HepG2 (cell line): ENCODE data around the gene RAB30. TPM values are rescaled to one million over a fixed set of nuclear protein-coding genes. Genes with fewer than 3 reads are reported as not detected.

ENCODE experiments used
- ATAC-seq: fragments of 200-7000 bp; cut with Tn5 transposase; 3 replicates; pipeline ENCODE4 v1.9.1; 2020; ENCODE audit warnings: mild to moderate bottlenecking, moderate library complexity
- BruUV-seq: library from RNA; stranded (reverse); fragments of 400-500 nt; replicated peaks from 2 replicates; lab custom pipeline; 2021; lab: Mats Ljungman, UMichigan
- CTCF ChIA-PET: fragments of 300-600 bp; formaldehyde crosslinking; extraction: SDS; loops from one replicate; lab custom pipeline; 2021; ENCODE audit warnings: low total read pairs, inconsistent platforms, low intra/inter-chr PET ratio; lab: Yijun Ruan, JAX
- POLR2A ChIA-PET: fragments of 350-600 bp; sonication (Branson Sonifier 250); formaldehyde crosslinking; loops from one replicate; lab custom pipeline; 2020; ENCODE audit warnings: antibody characterized with exemption, inconsistent platforms; lab: Yijun Ruan, JAX
- DNase-seq: peaks from one replicate; pipeline ENCODE4 v3.0.0-alpha.2; 2015; ENCODE audit warnings: low spot score
- FAIRE-seq: peaks from 3 replicates; lab custom pipeline; 2011; peaks lifted over from hg19 to GRCh38; lab: Jason Lieb, UNC
- H2AFZ ChIP-seq: one replicate; pipeline ENCODE4 v1.6.1; 2011; ENCODE audit warnings: low read length, inconsistent platforms
- H3K27ac ChIP-seq: fragments of 300-600 bp; 3 replicates; pipeline ENCODE4 v1.8.0; 2011; ENCODE audit warnings: mixed run types, mild to moderate bottlenecking, mixed read lengths, low read length, inconsistent platforms; ENCODE audit not compliant: insufficient read depth; ENCODE audit errors: extremely low read length
- H3K27me3 ChIP-seq, 2 experiments: fragments of 200-600 bp in 1 of 2; 2 replicates in 1 of 2; 3 replicates in 1 of 2; pipeline versions ENCODE4 v1.6.0 to v1.8.0; 2011; ENCODE audit warnings: low read length in 2 of 2, mild to moderate bottlenecking in 2 of 2, moderate library complexity in 2 of 2, inconsistent platforms in 1 of 2; ENCODE audit not compliant: insufficient read depth in 2 of 2, control insufficient read depth in 1 of 2
- H3K36me3 ChIP-seq, 2 experiments: fragments of 200-600 bp in 1 of 2; replicated peaks in 1 of 2; 2 replicates in 1 of 2; 3 replicates in 1 of 2; pipeline versions ENCODE4 v1.5.1 to v1.8.0; 2011; ENCODE audit warnings: low read length in 2 of 2, inconsistent platforms in 1 of 2; ENCODE audit not compliant: insufficient read depth in 2 of 2, control insufficient read depth in 1 of 2
- H3K4me1 ChIP-seq: 2 replicates; pipeline ENCODE4 v1.5.1; 2012; ENCODE audit warnings: low read length, inconsistent platforms; ENCODE audit not compliant: insufficient read depth
- H3K4me2 ChIP-seq: 2 replicates; pipeline ENCODE4 v1.6.0; 2011; ENCODE audit warnings: low read depth, low read length, inconsistent platforms
- H3K4me3 ChIP-seq, 3 experiments: fragments of 200-600 bp in 1 of 3; sonication (generic), shearing (Covaris generic) in 1 of 3; replicated peaks in 1 of 3; 2 replicates each; pipeline ENCODE4 v1.5.1; 2011 to 2016; ENCODE audit warnings: low read length in 3 of 3, inconsistent platforms in 2 of 3, low read depth in 2 of 3, mild to moderate bottlenecking in 2 of 3, control low read depth in 1 of 3, mixed read lengths in 1 of 3; ENCODE audit not compliant: insufficient read depth in 1 of 3
- H3K79me2 ChIP-seq: one replicate; pipeline ENCODE4 v1.6.1; 2011; ENCODE audit warnings: low read length, inconsistent platforms; ENCODE audit not compliant: insufficient read depth
- H3K9ac ChIP-seq: 2 replicates; pipeline ENCODE4 v1.6.0; 2011; ENCODE audit warnings: mild to moderate bottlenecking, low read depth, low read length, inconsistent platforms; ENCODE audit not compliant: insufficient read depth
- H3K9me3 ChIP-seq: 2 replicates; pipeline ENCODE4 v1.5.1; 2012; ENCODE audit warnings: mild to moderate bottlenecking, low read length
- H4K20me1 ChIP-seq: 2 replicates; pipeline ENCODE4 v1.6.0; 2011; ENCODE audit warnings: inconsistent platforms, mild to moderate bottlenecking, low read length, moderate library complexity; ENCODE audit not compliant: insufficient read depth
- ARNT2 ChIP-seq: sonication (generic); formaldehyde crosslinking; IDR thresholded peaks from 2 replicates; pipeline ENCODE4 v1.8.0; 2022; ENCODE audit warnings: mild to moderate bottlenecking, low read depth, missing genetic modification reagents, moderate library complexity
- FOXA3 ChIP-seq: IDR thresholded peaks from 2 replicates; pipeline ENCODE4 v1.6.1; 2016; ENCODE audit warnings: missing genetic modification reagents, missing compliant biosample characterization
- FOXJ3 ChIP-seq: sonication (generic); formaldehyde crosslinking; IDR thresholded peaks from 2 replicates; pipeline ENCODE4 v1.4.0; 2020; ENCODE audit warnings: missing genetic modification reagents, mild to moderate bottlenecking, borderline replicate concordance
- GLI4 ChIP-seq: sonication (generic); formaldehyde crosslinking; IDR thresholded peaks from 2 replicates; pipeline ENCODE4 v1.5.1; 2020; ENCODE audit warnings: missing genetic modification reagents, mild to moderate bottlenecking, moderate library complexity, borderline replicate concordance
- NPAS2 ChIP-seq: sonication (generic); formaldehyde crosslinking; IDR thresholded peaks from 2 replicates; pipeline ENCODE4 v1.8.0; 2022; ENCODE audit warnings: mild to moderate bottlenecking, missing genetic modification reagents, borderline replicate concordance
- NR2F2 ChIP-seq: IDR thresholded peaks from 2 replicates; pipeline ENCODE4 v1.6.1; 2012; ENCODE audit warnings: low read depth, inconsistent platforms, borderline replicate concordance
- SAP130 ChIP-seq: IDR thresholded peaks from 2 replicates; pipeline ENCODE4 v1.6.1; 2016; ENCODE audit warnings: low read depth
- in situ Hi-C: cut with HindIII; loops from 2 replicates; pipeline ENCODE4 v1.10.0; 2017; ENCODE audit warnings: low pct_unique_long_range_greater_than_20kb; ENCODE audit not compliant: extremely low pct_ligation_motif_present
- intact Hi-C: fragments of 100-400 bp; cut with micrococcal nuclease; formaldehyde crosslinking; loops from one replicate; pipeline ENCODE4 v1.10.0; 2022; ENCODE audit not compliant: unreplicated experiment
- polyA plus RNA-seq, 8 experiments: library from polyadenylated mRNA; depleted of rRNA in 3 of 8; stranded (reverse) in 7 of 8; unstranded in 1 of 8; fragments of >200 nt; fragmentation: Illumina TruSeq in 4 of 8; extraction: Trizol in 4 of 8; gene quantifications; 2 replicates each; pipeline versions ENCODE4 v1.2.1 to v1.2.3, GENCODE V29; 2011 to 2016; ENCODE audit warnings: low read depth in 4 of 8, missing spikeins in 1 of 8, mixed read lengths in 1 of 8; ENCODE audit not compliant: insufficient read depth in 1 of 8
- total RNA-seq, 5 experiments: library from RNA; depleted of rRNA; stranded (reverse); fragments of >200 nt; fragmentation: Illumina TruSeq; extraction: Trizol; gene quantifications; 2 replicates each; pipeline ENCODE4 v1.2.3, GENCODE V29; 2016; ENCODE audit warnings: low read depth in 1 of 5
- TF ChIP-seq, protein P1 (sequence below): sonication (generic); formaldehyde crosslinking; IDR thresholded peaks from 2 replicates; pipeline ENCODE4 v1.8.0; 2022; ENCODE audit warnings: missing genetic modification reagents, mild to moderate bottlenecking, borderline replicate concordance
- TF ChIP-seq, protein P2 (sequence below), 2 experiments: fragments of 450-650 bp in 1 of 2; sonication (generic) in 1 of 2; formaldehyde crosslinking in 1 of 2; IDR thresholded peaks; 2 replicates each; pipeline versions ENCODE4 v1.6.1 to v1.8.0; 2016 to 2022; ENCODE audit warnings: antibody characterized with exemption in 1 of 2, mild to moderate bottlenecking in 1 of 2, missing genetic modification reagents in 1 of 2

The RAB30 gene
- total and polyA plus RNA-seq, 2 of the 13 experiments (the other 11 are each of a cell fraction or from before 2014, with no cell fraction given) = 3.7 to 5.0 TPM

DNA sequence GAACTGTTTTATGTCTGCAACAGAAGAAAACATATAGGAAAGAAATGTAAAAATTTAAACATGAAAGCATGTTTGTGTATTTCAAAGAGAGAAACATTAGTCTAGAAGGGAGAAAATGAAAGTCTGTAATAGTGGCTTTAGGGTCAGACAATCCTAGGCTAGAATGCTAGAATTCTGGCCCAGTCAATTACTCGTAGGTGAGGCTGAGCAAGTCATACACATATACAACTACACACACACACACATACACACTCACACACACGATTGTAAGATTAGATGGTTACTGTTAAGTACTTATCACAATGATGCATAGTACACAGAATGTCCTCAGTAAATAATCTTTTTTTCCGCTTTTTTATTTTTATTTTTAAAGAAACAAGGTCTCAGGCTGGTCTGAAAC is 47.5 kb upstream of the RAB30 start (continued):
- TF ChIP-seq, protein P1, sequence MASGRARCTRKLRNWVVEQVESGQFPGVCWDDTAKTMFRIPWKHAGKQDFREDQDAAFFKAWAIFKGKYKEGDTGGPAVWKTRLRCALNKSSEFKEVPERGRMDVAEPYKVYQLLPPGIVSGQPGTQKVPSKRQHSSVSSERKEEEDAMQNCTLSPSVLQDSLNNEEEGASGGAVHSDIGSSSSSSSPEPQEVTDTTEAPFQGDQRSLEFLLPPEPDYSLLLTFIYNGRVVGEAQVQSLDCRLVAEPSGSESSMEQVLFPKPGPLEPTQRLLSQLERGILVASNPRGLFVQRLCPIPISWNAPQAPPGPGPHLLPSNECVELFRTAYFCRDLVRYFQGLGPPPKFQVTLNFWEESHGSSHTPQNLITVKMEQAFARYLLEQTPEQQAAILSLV (CRISPR knock-in tag) = no peak
- no peak for TF ChIP-seq GLI4 (CRISPR knock-in tag)

DNA sequence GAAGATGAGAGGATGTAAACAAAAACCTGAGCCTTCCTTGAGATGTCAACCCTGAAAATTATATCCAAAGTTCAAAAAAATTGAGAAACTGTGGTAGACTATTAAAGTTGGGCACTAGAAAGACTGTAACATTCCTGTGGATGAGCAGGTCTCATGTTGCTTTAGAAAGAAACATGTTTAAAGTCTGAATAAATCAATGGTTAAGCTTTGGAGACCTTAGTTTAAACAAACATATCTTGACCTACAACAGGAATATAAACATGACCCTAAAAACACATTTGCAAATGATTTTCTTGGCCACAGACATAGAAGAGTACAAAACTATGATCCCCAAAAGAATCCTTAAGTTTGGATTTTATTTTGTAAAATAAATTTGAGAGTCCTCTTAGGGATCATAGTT is 47.1 kb upstream of the RAB30 start:
- H4K20me1 ChIP-seq = no peaks in the 10 kb centered on the region
- H3K79me2 ChIP-seq = no peaks in the 10 kb centered on the region
- H3K9ac ChIP-seq = no peak overlapping the region
- H3K4me3 ChIP-seq = 0 out of 6 replicates have a peak overlapping the region, but pooled peaks of 1 of the 3 experiments have one; percentile 2
- no peaks in the 10 kb centered on the region; a peak in 1 of 5 replicates for H3K27me3 ChIP-seq
- in situ Hi-C loops (no loop called here), intact Hi-C loops (loop anchor here (5.0 kb wide), 1 partner anchor 47 kb away; the partner anchor contains the start of gene RAB30)
- no TSS peak for BruUV-seq
- no peaks in the 10 kb centered on the region for H3K9me3 ChIP-seq
- no peak for DNase-seq
- no peak overlapping the region for H3K27ac ChIP-seq
- H3K4me2 ChIP-seq = peak overlapping the region; percentile 61
- no peaks in the 10 kb centered on the region for H3K36me3 ChIP-seq
- CTCF ChIA-PET = no interaction called here
- peak; percentile 51 for ATAC-seq
- H2AFZ ChIP-seq = no peak overlapping the region
- FAIRE-seq = no peak
- H3K4me1 ChIP-seq = peaks cover 52% of the 10 kb centered on the region
- POLR2A ChIA-PET = interaction anchor here (1.3 to 2.5 kb wide), 2 partner anchors 26 to 38 kb away, joined by 4 to 8 read pairs; partner anchors contain the start of gene PCF11
- no peak for TF ChIP-seq ARNT2 (CRISPR knock-in tag)
- 0 out of 2 replicates have a peak, but pooled peaks have one; percentile 18 for TF ChIP-seq SAP130 (CRISPR knock-in tag)
- TF ChIP-seq, protein P2, sequence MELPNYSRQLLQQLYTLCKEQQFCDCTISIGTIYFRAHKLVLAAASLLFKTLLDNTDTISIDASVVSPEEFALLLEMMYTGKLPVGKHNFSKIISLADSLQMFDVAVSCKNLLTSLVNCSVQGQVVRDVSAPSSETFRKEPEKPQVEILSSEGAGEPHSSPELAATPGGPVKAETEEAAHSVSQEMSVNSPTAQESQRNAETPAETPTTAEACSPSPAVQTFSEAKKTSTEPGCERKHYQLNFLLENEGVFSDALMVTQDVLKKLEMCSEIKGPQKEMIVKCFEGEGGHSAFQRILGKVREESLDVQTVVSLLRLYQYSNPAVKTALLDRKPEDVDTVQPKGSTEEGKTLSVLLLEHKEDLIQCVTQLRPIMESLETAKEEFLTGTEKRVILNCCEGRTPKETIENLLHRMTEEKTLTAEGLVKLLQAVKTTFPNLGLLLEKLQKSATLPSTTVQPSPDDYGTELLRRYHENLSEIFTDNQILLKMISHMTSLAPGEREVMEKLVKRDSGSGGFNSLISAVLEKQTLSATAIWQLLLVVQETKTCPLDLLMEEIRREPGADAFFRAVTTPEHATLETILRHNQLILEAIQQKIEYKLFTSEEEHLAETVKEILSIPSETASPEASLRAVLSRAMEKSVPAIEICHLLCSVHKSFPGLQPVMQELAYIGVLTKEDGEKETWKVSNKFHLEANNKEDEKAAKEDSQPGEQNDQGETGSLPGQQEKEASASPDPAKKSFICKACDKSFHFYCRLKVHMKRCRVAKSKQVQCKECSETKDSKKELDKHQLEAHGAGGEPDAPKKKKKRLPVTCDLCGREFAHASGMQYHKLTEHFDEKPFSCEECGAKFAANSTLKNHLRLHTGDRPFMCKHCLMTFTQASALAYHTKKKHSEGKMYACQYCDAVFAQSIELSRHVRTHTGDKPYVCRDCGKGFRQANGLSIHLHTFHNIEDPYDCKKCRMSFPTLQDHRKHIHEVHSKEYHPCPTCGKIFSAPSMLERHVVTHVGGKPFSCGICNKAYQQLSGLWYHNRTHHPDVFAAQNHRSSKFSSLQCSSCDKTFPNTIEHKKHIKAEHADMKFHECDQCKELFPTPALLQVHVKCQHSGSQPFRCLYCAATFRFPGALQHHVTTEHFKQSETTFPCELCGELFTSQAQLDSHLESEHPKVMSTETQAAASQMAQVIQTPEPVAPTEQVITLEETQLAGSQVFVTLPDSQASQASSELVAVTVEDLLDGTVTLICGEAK (IDR thresholded peaks at IDR 0.05) = no peak
- TF ChIP-seq, protein P2 (CRISPR knock-in tag; IDR thresholded peaks at IDR 0.05) = no peak
- peak; percentile 88 for TF ChIP-seq NR2F2
- no peak for TF ChIP-seq FOXJ3 (CRISPR knock-in tag)
- no peak for TF ChIP-seq NPAS2 (CRISPR knock-in tag)
- peak; percentile 47; the same call in 1 of the 2 replicates for TF ChIP-seq FOXA3
